WTC11 (cell line): ENCODE data around the gene PRELID3B. TPM values are rescaled to one million over a fixed set of nuclear protein-coding genes. Genes with fewer than 3 reads are reported as not detected.
A peak's percentile ranks its signal among the peaks of the same experiment; 100 is the strongest.

Experiments
- ATAC-seq: fragments of 200-7000 bp; cut with Tn5 transposase; 2 replicates; pipeline ENCODE4 v1.10.0; 2021; ENCODE audit warnings: mild to moderate bottlenecking, moderate library complexity
- CTCF ChIA-PET: fragments of 300-600 bp; sonication (Branson Sonifier 250); formaldehyde crosslinking; loops from one replicate; lab custom pipeline; 2021; ENCODE audit warnings: antibody characterized with exemption; lab: Charles Lee
- POLR2A ChIA-PET: fragments of 350-600 bp; sonication (Branson Sonifier 250); formaldehyde crosslinking; loops from one replicate; lab custom pipeline; 2021; ENCODE audit warnings: antibody characterized with exemption; lab: Charles Lee
- DNase-seq: peaks from one replicate; pipeline ENCODE4 v3.0.0; 2021; ENCODE audit warnings: low spot score
- H3K27ac Mint-ChIP-seq: 2 replicates; pipeline ENCODE4 v1.8.0; 2021; ENCODE audit warnings: mixed read lengths
- H3K27me3 Mint-ChIP-seq: 2 replicates; pipeline ENCODE4 v1.8.0; 2021; ENCODE audit warnings: low read depth, mild to moderate bottlenecking, moderate library complexity, mixed read lengths
- H3K36me3 Mint-ChIP-seq: 2 replicates; pipeline ENCODE4 v1.8.0; 2021; ENCODE audit warnings: mixed read lengths
- H3K4me1 Mint-ChIP-seq: 2 replicates; pipeline ENCODE4 v1.8.0; 2022; ENCODE audit warnings: mixed read lengths
- H3K4me3 Mint-ChIP-seq: 2 replicates; pipeline ENCODE4 v1.8.0; 2021; ENCODE audit warnings: mild to moderate bottlenecking, moderate library complexity, mixed read lengths
- H3K9me3 Mint-ChIP-seq: 2 replicates; pipeline ENCODE4 v1.8.0; 2021; ENCODE audit warnings: mixed read lengths
- AR ChIP-seq: fragments of 250-450 bp; sonication (Bioruptor Pico); IDR thresholded peaks from 2 replicates; pipeline ENCODE4 v1.9.0; 2021; ENCODE audit warnings: mild to moderate bottlenecking
- ATF6 ChIP-seq: sonication (generic); formaldehyde crosslinking; IDR thresholded peaks from 2 replicates; pipeline ENCODE4 v1.8.1; 2023; ENCODE audit warnings: mild to moderate bottlenecking, missing genetic modification reagents
- CTCF ChIP-seq: fragments of 200-600 bp; IDR thresholded peaks from 2 replicates; pipeline ENCODE4 v1.8.0; 2022; ENCODE audit warnings: antibody characterized with exemption
- FOXP1 ChIP-seq: sonication (generic); formaldehyde crosslinking; IDR thresholded peaks from 2 replicates; pipeline ENCODE4 v1.8.0; 2022; ENCODE audit warnings: missing genetic modification reagents, mild to moderate bottlenecking, moderate library complexity, borderline replicate concordance
- FOXP4 ChIP-seq: sonication (generic); formaldehyde crosslinking; IDR thresholded peaks from 2 replicates; pipeline ENCODE4 v1.8.0; 2022; ENCODE audit warnings: mild to moderate bottlenecking, missing genetic modification reagents
- GRHL2 ChIP-seq: fragments of 250-450 bp; sonication (Bioruptor Pico); IDR thresholded peaks from 2 replicates; pipeline ENCODE4 v1.8.0; 2022; ENCODE audit warnings: mild to moderate bottlenecking, moderate library complexity; ENCODE audit not compliant: insufficient replicate concordance, severe bottlenecking
- JAZF1 ChIP-seq: fragments of 250-450 bp; sonication (Bioruptor Pico); IDR thresholded peaks from 2 replicates; pipeline ENCODE4 v1.9.0; 2021; ENCODE audit warnings: moderate library complexity, mild to moderate bottlenecking, inconsistent platforms
- NFYB ChIP-seq: sonication (generic); formaldehyde crosslinking; conservative IDR thresholded peaks from 2 replicates; pipeline ENCODE4 v1.8.0; 2022; ENCODE audit warnings: low read depth, missing genetic modification reagents
- PRRX2 ChIP-seq: fragments of 250-450 bp; sonication (Bioruptor Pico); IDR thresholded peaks from 2 replicates; pipeline ENCODE4 v1.8.0; 2021; ENCODE audit warnings: mild to moderate bottlenecking
- SOX15 ChIP-seq: fragments of 250-450 bp; sonication (Bioruptor Pico); IDR thresholded peaks from 2 replicates; pipeline ENCODE4 v1.9.0; 2021; ENCODE audit warnings: mild to moderate bottlenecking
- STAT6 ChIP-seq: sonication (generic); formaldehyde crosslinking; conservative IDR thresholded peaks from 2 replicates; pipeline ENCODE4 v1.8.1; 2023; ENCODE audit warnings: mild to moderate bottlenecking, low read depth, missing genetic modification reagents, moderate library complexity
- TEAD4 ChIP-seq: sonication (generic); formaldehyde crosslinking; IDR thresholded peaks from 2 replicates; pipeline ENCODE4 v1.8.0; 2022; ENCODE audit warnings: mild to moderate bottlenecking, missing genetic modification reagents
- ZBTB21 ChIP-seq: sonication (generic); formaldehyde crosslinking; IDR thresholded peaks from 2 replicates; pipeline ENCODE4 v1.8.1; 2023; ENCODE audit warnings: mild to moderate bottlenecking, missing genetic modification reagents, borderline replicate concordance
- ZBTB43 ChIP-seq: sonication (generic); formaldehyde crosslinking; IDR thresholded peaks from 2 replicates; pipeline ENCODE4 v1.8.1; 2023; ENCODE audit warnings: mild to moderate bottlenecking, missing genetic modification reagents
- ZNF219 ChIP-seq: sonication (generic); formaldehyde crosslinking; IDR thresholded peaks from 2 replicates; pipeline ENCODE4 v1.8.0; 2023; ENCODE audit warnings: missing genetic modification reagents, mild to moderate bottlenecking, borderline replicate concordance
- ZNF232 ChIP-seq: sonication (generic); formaldehyde crosslinking; IDR thresholded peaks from 2 replicates; pipeline ENCODE4 v1.8.0; 2022; ENCODE audit warnings: mild to moderate bottlenecking, missing genetic modification reagents
- ZNF396 ChIP-seq: fragments of 250-450 bp; sonication (Bioruptor Pico); IDR thresholded peaks from 2 replicates; pipeline ENCODE4 v1.8.0; 2021; ENCODE audit warnings: mild to moderate bottlenecking, moderate library complexity, borderline replicate concordance
- ZNF423 ChIP-seq: fragments of 250-450 bp; sonication (Bioruptor Pico); IDR thresholded peaks from 2 replicates; pipeline ENCODE4 v2.1.2; 2022; ENCODE audit warnings: mild to moderate bottlenecking, moderate library complexity
- ZSCAN18 ChIP-seq: fragments of 250-450 bp; sonication (Bioruptor Pico); IDR thresholded peaks from 2 replicates; pipeline ENCODE4 v2.1.2; 2022; ENCODE audit warnings: mild to moderate bottlenecking, moderate library complexity
- total RNA-seq: library from RNA; stranded (reverse); gene quantifications from 3 replicates; pipeline ENCODE4 v1.2.3, GENCODE V29; 2021

PRELID3B gene
- total RNA-seq, 1 experiment from 2014 or later, result 46.9 TPM

- H3K9me3 Mint-ChIP-seq, result no peaks in the 10 kb centered on the region
- H3K27me3 Mint-ChIP-seq, result peaks cover 29% of the 10 kb centered on the region
- H3K4me3 Mint-ChIP-seq, result no peak overlapping the region
- ATAC-seq (no peak), DNase-seq (peak; percentile 10)
- TF ChIP-seq GRHL2 (CRISPR knock-in tag) (no peak), SOX15 (CRISPR knock-in tag) (no peak), FOXP4 (no peak), CTCF (no peak), AR (CRISPR knock-in tag) (no peak), TEAD4 (CRISPR knock-in tag) (no peak), NFYB (CRISPR knock-in tag) (no peak), STAT6 (no peak), PRRX2 (CRISPR knock-in tag) (no peak), ZNF232 (CRISPR knock-in tag) (no peak), ATF6 (CRISPR knock-in tag) (no peak), FOXP1 (CRISPR knock-in tag) (no peak), ZSCAN18 (CRISPR knock-in tag) (no peak), ZBTB43 (CRISPR knock-in tag) (no peak), ZNF219 (CRISPR knock-in tag) (no peak), ZBTB21 (CRISPR knock-in tag) (no peak), ZNF396 (no peak), ZNF423 (CRISPR knock-in tag) (no peak), JAZF1 (CRISPR knock-in tag) (no peak)
- no peak overlapping the region for H3K27ac Mint-ChIP-seq
- CTCF ChIA-PET, result interaction anchor here (1.5 to 1.7 kb wide), 2 partner anchors 197 to 211 kb away, joined by 6 to 7 read pairs; no protein-coding TSS in a partner anchor
- no peaks in the 10 kb centered on the region for H3K36me3 Mint-ChIP-seq
- POLR2A ChIA-PET, result no interaction called here
- H3K4me1 Mint-ChIP-seq, result peaks cover 15% of the 10 kb centered on the region
Observed at GRCh38 chr20:59010995-59011873, 31.4 kb downstream of the PRELID3B start.
